Endodermal cell (in vitro differentiated cells): ENCODE data around the gene MTHFD2L. TPM values are rescaled to one million over a fixed set of nuclear protein-coding genes. Genes with fewer than 3 reads are reported as not detected.

Source experiments
- DNase-seq: peaks from one replicate; pipeline ENCODE4 v3.0.0-alpha.2; 2017
- H3K27ac ChIP-seq: 2 replicates; pipeline ENCODE4 v1.5.1; 2013; ENCODE audit warnings: mild to moderate bottlenecking, low read depth, low read length, moderate library complexity
- H3K27me3 ChIP-seq: 2 replicates; pipeline ENCODE4 v1.6.1; 2013; ENCODE audit warnings: mild to moderate bottlenecking, low read length, moderate library complexity; ENCODE audit not compliant: insufficient read depth, control insufficient read depth, poor library complexity, severe bottlenecking
- H3K36me3 ChIP-seq: 2 replicates; pipeline ENCODE4 v1.7.0; 2013; ENCODE audit warnings: mild to moderate bottlenecking, low read length, moderate library complexity; ENCODE audit not compliant: control insufficient read depth, insufficient read depth
- H3K4me1 ChIP-seq: one replicate; pipeline ENCODE4 v1.7.0; 2013; ENCODE audit warnings: low read length; ENCODE audit not compliant: control insufficient read depth, insufficient read depth
- H3K4me3 ChIP-seq: 2 replicates; pipeline ENCODE4 v1.5.1; 2013; ENCODE audit warnings: mild to moderate bottlenecking, low read length, moderate library complexity
- H3K9ac ChIP-seq: 2 replicates; pipeline ENCODE4 v1.6.1; 2013; ENCODE audit warnings: mild to moderate bottlenecking, low read length, moderate library complexity; ENCODE audit not compliant: poor library complexity, severe bottlenecking; ENCODE audit errors: extremely low read depth
- H3K9me3 ChIP-seq: 2 replicates; pipeline ENCODE4 v1.6.1; 2013; ENCODE audit warnings: mild to moderate bottlenecking, low read length, moderate library complexity; ENCODE audit not compliant: control insufficient read depth
- H3K27ac Mint-ChIP-seq: 2 replicates; pipeline ENCODE4 v1.8.0; 2020; ENCODE audit warnings: mixed read lengths
- H3K27me3 Mint-ChIP-seq: 2 replicates; pipeline ENCODE4 v1.8.0; 2021; ENCODE audit warnings: mild to moderate bottlenecking, mixed read lengths; ENCODE audit not compliant: insufficient read depth
- H3K36me3 Mint-ChIP-seq: 2 replicates; pipeline ENCODE4 v1.8.0; 2020; ENCODE audit warnings: low read depth, mixed read lengths
- H3K4me1 Mint-ChIP-seq: 2 replicates; pipeline ENCODE4 v1.8.0; 2020; ENCODE audit warnings: mixed read lengths
- H3K4me3 Mint-ChIP-seq: 2 replicates; pipeline ENCODE4 v1.8.0; 2020; ENCODE audit warnings: mild to moderate bottlenecking, moderate library complexity, mixed read lengths
- H3K9me3 Mint-ChIP-seq: 2 replicates; pipeline ENCODE4 v1.8.0; 2020; ENCODE audit warnings: mild to moderate bottlenecking, mixed read lengths
- CTCF ChIP-seq: fragments of 200-600 bp; sonication (generic); conservative IDR thresholded peaks from 2 replicates; pipeline ENCODE4 v1.5.0; 2021; ENCODE audit warnings: antibody characterized with exemption, mild to moderate bottlenecking
- WGBS, 2 experiments: methylation state at CpG; one replicate each; pipeline versions ENCODE4 v1.1.5 to v1.1.7; 2013; ENCODE audit warnings: missing lambda C conversion rate in 2 of 2, mixed read lengths in 1 of 2; ENCODE audit not compliant: insufficient coverage in 1 of 2, insufficient read length in 1 of 2; 5-methylcytosine and 5-hydroxymethylcytosine counted together
- total RNA-seq, 2 donors: library from RNA; stranded (reverse); fragmentation: NEBNext Ultra II Directional in 1 of 2; extraction: Animal tissue kit (Norgen Biotek cat#: 25700) in 1 of 2; gene quantifications; 2 replicates in 1 of 2; 3 replicates in 1 of 2; pipeline ENCODE4 v1.2.1, GENCODE V29; 2021

MTHFD2L gene
- total RNA-seq, 2 donors from 2014 or later: 10.4 to 11.5 TPM

GRCh38 chr4:74282926-74283325 lies 125.0 kb downstream of the MTHFD2L start:
- Histone ChIP-seq H3K9ac (no peak overlapping the region), H3K9me3 (no peaks in the 10 kb centered on the region), H3K36me3 (no peaks in the 10 kb centered on the region), H3K4me3 (no peak overlapping the region), H3K27me3 (no peaks in the 10 kb centered on the region), H3K27ac (no peak overlapping the region), H3K4me1 (no peaks in the 10 kb centered on the region)
- no peaks in the 10 kb centered on the region for H3K36me3 Mint-ChIP-seq
- TF ChIP-seq CTCF: no peak
- H3K27ac Mint-ChIP-seq: no peak overlapping the region
- no peak for DNase-seq
- no peak overlapping the region for H3K4me3 Mint-ChIP-seq
- no peaks in the 10 kb centered on the region for H3K4me1 Mint-ChIP-seq
- no peaks in the 10 kb centered on the region for H3K27me3 Mint-ChIP-seq
- H3K9me3 Mint-ChIP-seq: no peaks in the 10 kb centered on the region

- no peak overlapping the region for H3K4me3 Mint-ChIP-seq
- no peak overlapping the region for H3K9ac ChIP-seq
- H3K9me3 ChIP-seq: no peaks in the 10 kb centered on the region
- H3K36me3 ChIP-seq: no peaks in the 10 kb centered on the region
- no peak for TF ChIP-seq CTCF
- no peaks in the 10 kb centered on the region for H3K27me3 ChIP-seq
- no peak overlapping the region for H3K4me3 ChIP-seq
- no peaks in the 10 kb centered on the region for H3K36me3 Mint-ChIP-seq
- H3K27ac ChIP-seq: no peak overlapping the region
- WGBS, 2 experiments: 94% methylated on average over 2 of the region's 2 CpGs
- H3K27ac Mint-ChIP-seq: no peak overlapping the region
- H3K9me3 Mint-ChIP-seq: no peaks in the 10 kb centered on the region
- H3K4me1 ChIP-seq: no peaks in the 10 kb centered on the region
- H3K4me1 Mint-ChIP-seq: no peaks in the 10 kb centered on the region
- no peak for DNase-seq
- no peaks in the 10 kb centered on the region for H3K27me3 Mint-ChIP-seq
These were observed 125.7 kb downstream of the MTHFD2L start for GRCh38 chr4:74283614-74284013.

- H3K4me3 ChIP-seq: no peak overlapping the region
- no peak overlapping the region for H3K27ac ChIP-seq
- H3K4me1 ChIP-seq: no peaks in the 10 kb centered on the region
- Mint-ChIP-seq H3K4me3 (no peak overlapping the region), H3K36me3 (no peaks in the 10 kb centered on the region), H3K4me1 (no peaks in the 10 kb centered on the region), H3K27ac (no peak overlapping the region), H3K27me3 (no peaks in the 10 kb centered on the region), H3K9me3 (no peaks in the 10 kb centered on the region)
- no peaks in the 10 kb centered on the region for H3K9me3 ChIP-seq
- H3K9ac ChIP-seq: no peak overlapping the region
- no peaks in the 10 kb centered on the region for H3K27me3 ChIP-seq
- WGBS, 2 experiments: 97% methylated on average over 3 of the region's 3 CpGs; no CpG with 5 or more reads in 1 of the 2 experiments
- H3K36me3 ChIP-seq: no peaks in the 10 kb centered on the region
- no peak for TF ChIP-seq CTCF
- no peak for DNase-seq
These were observed 126.1 kb downstream of the MTHFD2L start for GRCh38 chr4:74284053-74284452.
